Urothelium cell line (cell line): ENCODE measurements around the gene ZNF169.
"Not testable (repeated sequence)": the region's sequence is repeated elsewhere in the genome, so short reads cannot be mapped to it uniquely, and the experiment has no call there.

Experiments
- DNase-seq: peaks from one replicate; pipeline ENCODE4 v3.0.0; 2011; ENCODE audit warnings: low spot score, mixed read lengths
- FAIRE-seq: peaks from 2 replicates; lab custom pipeline; 2011; peaks lifted over from hg19 to GRCh38; lab: Jason Lieb, UNC

ZNF169 gene

GRCh38 chr9:94340750-94341149 is 81.7 kb downstream of the ZNF169 start:
- not testable (repeated sequence) for FAIRE-seq, DNase-seq

GRCh38 chr9:94341703-94342102 is 82.6 kb downstream of the ZNF169 start:
- not testable (repeated sequence) for FAIRE-seq, DNase-seq

- not testable (repeated sequence) for FAIRE-seq, DNase-seq
These were observed 88.4 kb downstream of the ZNF169 start for GRCh38 chr9:94347451-94347850.

- FAIRE-seq, DNase-seq: not testable (repeated sequence)
These were observed 89.7 kb downstream of the ZNF169 start for GRCh38 chr9:94348754-94349153.
